K562 (cell line): ENCODE measurements around the gene SDCCAG8. TPM values are rescaled to one million over a fixed set of nuclear protein-coding genes. Genes with fewer than 3 reads are reported as not detected.

ENCODE experiments used
- ATAC-seq: fragments of 200-7000 bp; cut with Tn5 transposase; 3 replicates; pipeline ENCODE4 v1.9.1; 2020; ENCODE audit warnings: moderate library complexity
- BruUV-seq: library from RNA; stranded (reverse); fragments of 400-500 nt; replicated peaks from 2 replicates; lab custom pipeline; 2021; lab: Mats Ljungman, UMichigan
- CTCF ChIA-PET: fragments of 300-600 bp; formaldehyde crosslinking; extraction: SDS; loops from one replicate; lab custom pipeline; 2021; ENCODE audit warnings: low intra/inter-chr PET ratio; lab: Yijun Ruan, JAX
- POLR2A ChIA-PET: fragments of 300-600, 350-650 bp; sonication (Branson Sonifier 250); formaldehyde crosslinking; extraction: SDS; loops from one replicate; lab custom pipeline; 2021; ENCODE audit warnings: antibody characterized with exemption, inconsistent platforms; lab: Yijun Ruan, JAX
- DNase-seq, 4 experiments: peaks; one replicate each; pipeline versions ENCODE4 v3.0.0 to v3.0.0-alpha.2; 2011 to 2018; ENCODE audit warnings: low spot score in 3 of 4, mixed read lengths in 3 of 4; ENCODE audit errors: extremely low read depth in 1 of 4
- FAIRE-seq: peaks from 2 replicates; lab custom pipeline; 2011; peaks lifted over from hg19 to GRCh38; lab: Jason Lieb, UNC
- H2AFZ ChIP-seq: 2 replicates; pipeline ENCODE4 v1.6.0; 2011; ENCODE audit warnings: low read depth, low read length, control low read depth, inconsistent platforms
- H3K27ac ChIP-seq: fragments of 200-600 bp; 3 replicates; pipeline ENCODE4 v1.8.0; 2011; ENCODE audit warnings: low read depth, mild to moderate bottlenecking, control low read depth, inconsistent platforms, low read length, moderate library complexity, mixed read lengths; ENCODE audit errors: extremely low read depth
- H3K27me3 ChIP-seq, 2 experiments: fragments of 300-600 bp in 1 of 2; 2 replicates in 1 of 2; 3 replicates in 1 of 2; pipeline versions ENCODE4 v1.6.0 to v1.8.0; 2011; ENCODE audit warnings: inconsistent platforms in 2 of 2, low read length in 2 of 2, mild to moderate bottlenecking in 1 of 2, mixed read lengths in 1 of 2, moderate library complexity in 1 of 2; ENCODE audit not compliant: control insufficient read depth in 2 of 2, insufficient read depth in 2 of 2
- H3K36me3 ChIP-seq: fragments of 300-600 bp; 3 replicates; pipeline ENCODE4 v1.8.0; 2011; ENCODE audit warnings: mild to moderate bottlenecking, low read length, inconsistent platforms; ENCODE audit not compliant: control insufficient read depth, insufficient read depth
- H3K4me1 ChIP-seq, 2 experiments: fragments of 200-600 bp in 1 of 2; replicated peaks in 1 of 2; 2 replicates in 1 of 2; 3 replicates in 1 of 2; pipeline versions ENCODE4 v1.5.1 to v1.8.0; 2011; ENCODE audit warnings: inconsistent platforms in 2 of 2, low read length in 2 of 2, mild to moderate bottlenecking in 1 of 2, mixed read lengths in 1 of 2, moderate library complexity in 1 of 2; ENCODE audit not compliant: control insufficient read depth in 2 of 2, insufficient read depth in 2 of 2
- H3K4me2 ChIP-seq: 2 replicates; pipeline ENCODE4 v1.6.1; 2011; ENCODE audit warnings: low read length, control low read depth, inconsistent platforms, mixed read lengths; ENCODE audit not compliant: insufficient read depth
- H3K4me3 ChIP-seq: fragments of 200-600 bp; sonication (generic), shearing (Covaris generic); 2 replicates; pipeline ENCODE4 v1.5.1; 2016; ENCODE audit warnings: control low read depth, inconsistent platforms
- H3K79me2 ChIP-seq: fragments of 200-600 bp; 3 replicates; pipeline ENCODE4 v1.8.0; 2011; ENCODE audit warnings: low read length, inconsistent platforms; ENCODE audit not compliant: control insufficient read depth, insufficient read depth
- H3K9ac ChIP-seq, 2 experiments: 2 replicates each; pipeline versions ENCODE4 v1.6.0 to v1.6.1; 2011; ENCODE audit warnings: low read depth in 2 of 2, low read length in 2 of 2, control low read depth in 1 of 2, inconsistent platforms in 1 of 2, mild to moderate bottlenecking in 1 of 2, mixed read lengths in 1 of 2; ENCODE audit not compliant: insufficient read depth in 1 of 2
- H3K9me1 ChIP-seq: one replicate; pipeline ENCODE4 v1.6.0; 2011; ENCODE audit warnings: inconsistent platforms, mild to moderate bottlenecking, low read length, moderate library complexity; ENCODE audit not compliant: control insufficient read depth, insufficient read depth
- H3K9me3 ChIP-seq: replicated peaks from 2 replicates; pipeline ENCODE4 v1.5.1; 2011; ENCODE audit warnings: low read depth, low read length, inconsistent platforms; ENCODE audit not compliant: control insufficient read depth, insufficient read depth
- H4K20me1 ChIP-seq: replicated peaks from 2 replicates; pipeline ENCODE4 v1.6.1; 2011; ENCODE audit warnings: low read length, inconsistent platforms, mixed read lengths; ENCODE audit not compliant: control insufficient read depth, insufficient read depth
- CHD4 ChIP-seq: fragments of 200-600 bp; sonication (generic); IDR thresholded peaks from 3 replicates; pipeline ENCODE4 v1.6.1; 2012; ENCODE audit warnings: low read depth, mild to moderate bottlenecking, mixed read lengths, low read length, inconsistent platforms; ENCODE audit not compliant: insufficient read depth, insufficient replicate concordance, poor library complexity, severe bottlenecking
- POLR2A ChIP-seq: fragments of 450-650 bp; conservative IDR thresholded peaks from 2 replicates; pipeline ENCODE4 v1.6.1; 2016
- POLR3G ChIP-seq: IDR thresholded peaks from 2 replicates; pipeline ENCODE4 v1.6.1; 2011; ENCODE audit not compliant: insufficient read length, insufficient replicate concordance; ENCODE audit errors: extremely low read depth
- SMAD2 ChIP-seq: fragments of 150-350 bp; IDR thresholded peaks from 2 replicates; pipeline ENCODE4 v1.6.1; 2014; ENCODE audit warnings: low read depth, mild to moderate bottlenecking, low read length
- ZKSCAN3 ChIP-seq: fragments of 250-450 bp; sonication (Bioruptor Pico); IDR thresholded peaks from 2 replicates; pipeline ENCODE4 v1.4.0; 2020
- ZNF212 ChIP-seq: fragments of 450-650 bp; formaldehyde crosslinking; IDR thresholded peaks from 2 replicates; pipeline ENCODE4 v1.4.0; 2020; ENCODE audit warnings: mild to moderate bottlenecking
- ZNF23 ChIP-seq: fragments of 250-450 bp; sonication (Bioruptor Pico); IDR thresholded peaks from 2 replicates; pipeline ENCODE4 v1.4.0; 2020; ENCODE audit warnings: mild to moderate bottlenecking
- WGBS: fragments of 100-300 bp; shearing (Covaris generic); methylation state at CpG from one replicate; pipeline ENCODE4 v1.1.6; 2016; ENCODE audit warnings: low coverage, mixed read lengths; ENCODE audit not compliant: insufficient coverage; ENCODE audit errors: missing lambda C conversion rate; 5-methylcytosine and 5-hydroxymethylcytosine counted together
- in situ Hi-C: fragments of 300-500 bp; cut with MboI; formaldehyde crosslinking; loops from 4 replicates; pipeline ENCODE4 v1.15.0; 2018; ENCODE audit warnings: inconsistent platforms, mixed read lengths
- intact Hi-C: fragments of 100-400 bp; cut with micrococcal nuclease; formaldehyde crosslinking; loops from 2 replicates; pipeline ENCODE4 v1.14.2; 2022
- polyA plus RNA-seq, 8 experiments: library from polyadenylated mRNA; depleted of rRNA in 4 of 8; stranded (reverse) in 5 of 8; unstranded in 3 of 8; fragments of >200 nt; fragmentation: Nextera tagmentation in 2 of 8; fragmentation: Illumina TruSeq in 1 of 8; extraction: Ambion mirVana in 2 of 8; extraction: Trizol in 1 of 8; gene quantifications; 2 replicates each; pipeline versions ENCODE4 v1.2.1 to v1.2.3, GENCODE V29; 2011 to 2014; ENCODE audit warnings: inconsistent platforms in 1 of 8, missing spikeins in 1 of 8
- total RNA-seq, 7 experiments: library from RNA; depleted of rRNA in 6 of 7; stranded (reverse); fragments of >200 nt in 6 of 7; fragmentation: Illumina TruSeq in 2 of 7; extraction: Trizol in 2 of 7; gene quantifications; 2 replicates each; pipeline versions ENCODE4 v1.2.1 to v1.2.3, GENCODE V29; 2011 to 2021; ENCODE audit warnings: low replicate concordance in 1 of 7
- TF ChIP-seq, protein P1 (sequence below): sonication (generic); formaldehyde crosslinking; IDR thresholded peaks from 2 replicates; pipeline ENCODE4 v1.8.0; 2022; ENCODE audit warnings: mild to moderate bottlenecking, missing genetic modification reagents

The SDCCAG8 gene
- total and polyA plus RNA-seq, 9 of the 15 experiments (the other 6 are each of a cell fraction or from before 2014, with no cell fraction given) = 17.9 to 36.7 (median 25.4) TPM

DNA sequence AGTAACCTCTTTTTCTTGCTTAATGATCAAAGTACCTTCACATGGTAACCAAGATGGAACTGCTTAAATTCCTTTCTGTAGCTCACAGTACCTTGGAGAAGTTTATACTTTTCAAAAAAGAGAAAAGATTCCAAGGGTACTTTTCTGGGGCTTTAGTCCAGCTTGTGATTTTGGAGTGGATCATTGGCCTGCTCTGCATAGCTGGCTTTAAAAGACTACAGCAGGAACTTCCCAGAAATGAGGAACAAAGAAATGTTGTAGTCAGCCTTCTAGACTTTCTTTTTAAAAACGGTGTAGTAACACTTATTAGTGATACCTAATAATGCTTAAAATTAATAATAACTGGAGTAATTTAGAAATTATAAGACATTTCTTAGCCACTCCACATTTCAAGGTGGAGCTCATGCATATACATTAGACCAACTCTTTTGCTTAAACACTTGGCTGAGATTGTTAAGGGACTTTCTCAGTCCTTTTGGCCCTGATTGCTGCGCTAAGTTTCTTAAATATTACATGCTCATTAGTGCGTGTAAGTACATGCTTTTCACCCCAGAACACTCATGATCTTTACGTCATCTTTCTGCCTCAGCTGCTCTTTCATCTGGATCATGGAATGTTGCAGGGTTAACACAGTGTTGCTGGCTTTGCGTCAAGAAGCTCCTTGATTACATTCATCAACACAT is 57.3 kb downstream of the SDCCAG8 start:
- H3K4me1 ChIP-seq = no peaks in the 10 kb centered on the region
- no peaks in the 10 kb centered on the region for H4K20me1 ChIP-seq
- H3K9me1 ChIP-seq = no peaks in the 10 kb centered on the region
- H3K36me3 ChIP-seq = peaks cover 20% of the 10 kb centered on the region; the same call in 2 of the 3 replicates
- H3K27me3 ChIP-seq = no peaks in the 10 kb centered on the region
- H2AFZ ChIP-seq = no peak overlapping the region
- ATAC-seq (no peak), DNase-seq (no peak)
- H3K4me3 ChIP-seq = no peak overlapping the region
- H3K9me3 ChIP-seq = no peaks in the 10 kb centered on the region
- no peaks in the 10 kb centered on the region for H3K79me2 ChIP-seq
- no peak overlapping the region for H3K27ac ChIP-seq
- TF ChIP-seq ZNF212 (CRISPR knock-in tag) (no peak), CHD4 (no peak), POLR2A (no peak), ZNF23 (CRISPR knock-in tag) (no peak), POLR3G (no peak), SMAD2 (no peak), ZKSCAN3 (CRISPR knock-in tag) (no peak)
- TF ChIP-seq, protein P1, sequence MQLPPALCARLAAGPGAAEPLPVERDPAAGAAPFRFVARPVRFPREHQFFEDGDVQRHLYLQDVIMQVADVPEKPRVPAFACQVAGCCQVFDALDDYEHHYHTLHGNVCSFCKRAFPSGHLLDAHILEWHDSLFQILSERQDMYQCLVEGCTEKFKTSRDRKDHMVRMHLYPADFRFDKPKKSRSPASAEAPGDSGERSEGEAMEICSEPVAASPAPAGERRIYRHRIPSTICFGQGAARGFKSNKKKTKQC = no peak
- TF ChIP-seq, all 486 proteins: peak for 0
- Histone ChIP-seq H3K9ac (no peak overlapping the region), H3K4me2 (no peak overlapping the region)
- in situ Hi-C loops (no loop called here), intact Hi-C loops (no loop called here)
- ChIA-PET POLR2A (interaction anchor here (0.8 kb wide), 1 partner anchor 30 kb away, joined by 3 read pairs; no protein-coding TSS in a partner anchor), CTCF (no interaction called here)
- BruUV-seq = no TSS peak
- 71% methylated on average over 5 of the region's 5 CpGs for WGBS
- FAIRE-seq = no peak
